Measurements from ENCODE around the gene ABHD17C.

- TF ChIP-seq CTCF (IDR thresholded peaks at IDR 0.05) (no peak), POLR2A (IDR thresholded peaks at IDR 0.05) (no peak)
Observed at GRCh38 chr15:80779658-80780415, 84.7 kb downstream of the ABHD17C start.
